ENCODE measurements around the gene SYT8.
A peak's percentile ranks its signal among the peaks of the same experiment; 100 is the strongest.

SYT8 gene

DNA sequence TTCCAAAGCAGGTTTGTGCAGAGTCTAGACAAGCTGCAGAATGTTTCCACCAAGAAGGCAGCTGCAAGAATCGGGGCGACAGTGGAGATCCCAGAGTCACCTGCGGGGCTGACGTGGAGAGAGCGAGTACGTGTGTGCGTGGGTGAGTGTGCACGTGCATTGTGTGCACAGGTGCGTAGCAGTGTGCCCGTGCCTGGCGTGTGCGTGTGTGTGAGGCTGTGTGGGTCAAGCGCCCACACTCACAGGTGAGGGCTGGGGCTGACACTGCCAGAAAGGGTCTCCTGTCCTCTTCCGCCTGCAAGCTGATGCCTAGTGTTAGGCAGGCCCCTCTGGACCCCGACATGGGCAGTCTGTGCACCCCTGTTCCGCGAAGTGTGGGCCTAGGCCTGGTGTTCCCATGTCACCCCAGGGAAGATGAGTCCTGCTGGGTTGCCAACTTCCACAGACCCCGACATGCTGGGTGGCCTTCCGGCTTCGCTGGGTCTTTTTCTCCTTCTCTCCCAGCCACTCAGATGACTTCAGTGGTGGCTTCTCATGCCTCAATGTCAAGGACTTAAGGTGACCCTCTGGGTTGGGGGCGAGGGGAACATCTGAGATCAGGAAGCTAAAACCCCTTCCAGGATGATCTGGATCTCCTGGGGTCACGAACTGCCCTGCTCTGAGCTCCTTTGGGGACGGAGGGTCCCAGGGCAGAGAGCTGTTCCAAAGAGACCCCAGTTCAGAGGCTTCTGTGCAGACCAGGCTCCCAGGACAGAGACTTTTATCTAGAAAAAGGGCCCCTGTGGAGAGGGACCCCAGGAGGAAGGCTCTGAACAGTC, 10.4 kb upstream of the SYT8 start:
- TF ChIP-seq, protein P1, sequence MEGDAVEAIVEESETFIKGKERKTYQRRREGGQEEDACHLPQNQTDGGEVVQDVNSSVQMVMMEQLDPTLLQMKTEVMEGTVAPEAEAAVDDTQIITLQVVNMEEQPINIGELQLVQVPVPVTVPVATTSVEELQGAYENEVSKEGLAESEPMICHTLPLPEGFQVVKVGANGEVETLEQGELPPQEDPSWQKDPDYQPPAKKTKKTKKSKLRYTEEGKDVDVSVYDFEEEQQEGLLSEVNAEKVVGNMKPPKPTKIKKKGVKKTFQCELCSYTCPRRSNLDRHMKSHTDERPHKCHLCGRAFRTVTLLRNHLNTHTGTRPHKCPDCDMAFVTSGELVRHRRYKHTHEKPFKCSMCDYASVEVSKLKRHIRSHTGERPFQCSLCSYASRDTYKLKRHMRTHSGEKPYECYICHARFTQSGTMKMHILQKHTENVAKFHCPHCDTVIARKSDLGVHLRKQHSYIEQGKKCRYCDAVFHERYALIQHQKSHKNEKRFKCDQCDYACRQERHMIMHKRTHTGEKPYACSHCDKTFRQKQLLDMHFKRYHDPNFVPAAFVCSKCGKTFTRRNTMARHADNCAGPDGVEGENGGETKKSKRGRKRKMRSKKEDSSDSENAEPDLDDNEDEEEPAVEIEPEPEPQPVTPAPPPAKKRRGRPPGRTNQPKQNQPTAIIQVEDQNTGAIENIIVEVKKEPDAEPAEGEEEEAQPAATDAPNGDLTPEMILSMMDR (IDR thresholded peaks at IDR 0.05; ENCODE audit: insufficient read depth, low read depth, low read length, missing control alignments): no peak
- H3K4me3 ChIP-seq (ENCODE audit: low read depth, low read length): no peak overlapping the region
- no peak for DNase-seq (ENCODE audit: low read depth)

- peak; percentile 58 for DNase-seq (ENCODE audit: low read depth)
Observed at GRCh38 chr11:1825039-1825740, 9.6 kb upstream of the SYT8 start.

DNA sequence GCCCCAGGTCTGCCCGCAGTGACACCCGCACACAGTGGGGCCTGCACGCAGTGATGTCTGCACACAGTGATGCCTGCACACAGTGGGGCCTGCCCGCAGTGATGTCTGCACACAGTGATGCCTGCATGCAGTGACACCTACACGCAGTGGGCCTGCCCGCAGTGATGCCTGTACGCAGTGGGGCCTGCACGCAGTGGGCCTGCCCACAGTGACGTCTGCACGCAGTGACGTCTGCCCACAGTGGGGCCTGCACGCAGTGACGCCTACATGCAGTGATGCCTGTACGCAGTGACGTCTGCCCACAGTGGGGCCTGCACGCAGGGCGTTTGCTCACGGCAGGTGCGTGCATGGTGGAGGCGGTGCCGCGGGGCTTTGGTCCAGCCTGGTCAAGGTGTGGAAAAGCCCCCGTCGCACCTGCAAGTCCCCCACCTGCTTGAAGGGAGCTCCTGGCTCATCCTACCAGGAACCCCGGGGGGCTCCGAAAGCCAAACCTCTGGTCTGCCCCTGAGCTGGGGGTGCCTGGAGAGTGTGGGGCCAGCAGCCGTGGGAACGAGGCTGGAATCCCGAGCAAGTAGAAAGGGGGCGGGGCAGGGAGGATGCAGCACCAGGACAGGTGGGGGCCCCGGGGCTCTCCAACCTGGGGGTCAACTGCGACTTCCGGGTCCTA, 8.9 kb upstream of the SYT8 start:
- DNase-seq (ENCODE audit: low read depth): no peak
- TF ChIP-seq, protein P1 (IDR thresholded peaks at IDR 0.05; ENCODE audit: insufficient read depth, low read depth, low read length, missing control alignments): no peak
- H3K4me3 ChIP-seq (ENCODE audit: low read depth, low read length): no peak overlapping the region

More at GRCh38 chr11:1825039-1825740, 9.6 kb upstream of the SYT8 start:
- TF ChIP-seq, protein P1 (IDR thresholded peaks at IDR 0.05; ENCODE audit: insufficient read depth, low read depth, low read length, missing control alignments): peak; percentile 47
- no peak overlapping the region for H3K4me3 ChIP-seq (ENCODE audit: low read depth, low read length)

- TF ChIP-seq, protein P1 (IDR thresholded peaks at IDR 0.05; ENCODE audit: insufficient read depth, low read depth, low read length, missing control alignments): no peak
- H3K4me3 ChIP-seq (ENCODE audit: low read depth, low read length): no peak overlapping the region
- no peak for DNase-seq (ENCODE audit: low read depth)
Observed at GRCh38 chr11:1826552-1827094, 8.2 kb upstream of the SYT8 start.

- H3K4me3 ChIP-seq (ENCODE audit: low read depth, low read length): no peak overlapping the region
- DNase-seq (ENCODE audit: low read depth): no peak
- TF ChIP-seq, protein P1 (IDR thresholded peaks at IDR 0.05; ENCODE audit: insufficient read depth, low read depth, low read length, missing control alignments): no peak
Observed at GRCh38 chr11:1827095-1827813, 7.5 kb upstream of the SYT8 start.

DNA sequence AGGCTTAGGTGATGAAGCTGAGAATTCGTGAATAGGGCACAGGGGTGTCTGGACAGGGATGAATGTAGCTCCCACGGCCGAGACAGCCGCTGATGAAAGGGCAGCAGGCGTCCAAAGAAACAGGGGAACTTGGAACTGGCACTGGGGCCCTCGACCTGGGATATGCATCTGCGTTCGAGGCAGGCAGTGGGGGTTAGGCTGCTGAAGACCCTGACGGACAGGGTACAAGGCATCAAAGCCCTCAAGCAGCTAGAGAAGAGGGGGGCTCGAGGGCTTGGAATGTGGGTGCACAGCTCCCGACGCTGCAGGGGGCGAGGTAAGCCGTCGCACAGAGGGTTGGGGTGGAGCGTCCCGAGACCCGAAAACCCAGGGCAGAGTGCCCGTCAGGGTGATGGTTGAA, 6.9 kb upstream of the SYT8 start:
- TF ChIP-seq, protein P1 (IDR thresholded peaks at IDR 0.05; ENCODE audit: insufficient read depth, low read depth, low read length, missing control alignments): no peak
- no peak overlapping the region for H3K4me3 ChIP-seq (ENCODE audit: low read depth, low read length)
- DNase-seq (ENCODE audit: low read depth): no peak

Data from GM12865 (cell line).